Lower leg skin (tissue), 4 donors: ENCODE data around the gene KCNH3. TPM values are rescaled to one million over a fixed set of nuclear protein-coding genes. Genes with fewer than 3 reads are reported as not detected.

Experiments used
- DNase-seq, 2 donors: peaks; one replicate each; pipeline ENCODE4 v3.0.0-alpha.2; 2019; ENCODE audit warnings: low spot score in 2 of 2
- H3K4me3 ChIP-seq: fragments of 200-600 bp; sonication (generic); 2 replicates; pipeline ENCODE4 v1.5.1; 2017; ENCODE audit warnings: mild to moderate bottlenecking, low read depth; ENCODE audit not compliant: poor library complexity, severe bottlenecking
- CTCF ChIP-seq, 3 donors: fragments of 450-650 bp; IDR thresholded peaks; one replicate each; pipeline ENCODE4 v1.5.1; 2016; ENCODE audit warnings: antibody characterized with exemption in 3 of 3, mild to moderate bottlenecking in 3 of 3, moderate library complexity in 2 of 3
- POLR2A ChIP-seq, 2 donors: fragments of 450-650 bp; IDR thresholded peaks; one replicate each; pipeline ENCODE4 v1.6.1; 2016 to 2017; ENCODE audit warnings: antibody characterized with exemption in 2 of 2, mild to moderate bottlenecking in 1 of 2, moderate library complexity in 1 of 2
- WGBS, 2 donors: methylation state at CpG; one replicate each; pipeline ENCODE4 v1.1.5; 2018; 5-methylcytosine and 5-hydroxymethylcytosine counted together
- intact Hi-C: fragments of 100-400 bp; cut with DNase I; formaldehyde crosslinking; loops from one replicate; pipeline ENCODE4 v1.15.0; 2023; ENCODE audit warnings: low total_unique reads
- total RNA-seq, 4 donors: library from RNA; depleted of rRNA; stranded (reverse); fragments of >200 nt; gene quantifications; one replicate each; pipeline ENCODE4 v1.1.0, GENCODE V29; 2016

The KCNH3 gene
- total RNA-seq: 1 to 10 TPM in 1 of 4 donors, under 1 TPM in 1, not detected in 2; 0.17 to 1.1 TPM

GRCh38 chr12:49538510-49539403 is at the start of gene KCNH3:
Gene KCNH3, plus strand, starts transcription at chr12:49539030. Its CDS starts 387 bp downstream, at chr12:49539417.
- TF ChIP-seq POLR2A (IDR thresholded peaks at IDR 0.05): no peak
- no peak for TF ChIP-seq CTCF (IDR thresholded peaks at IDR 0.05)
- 0% methylated on average over 14 to 49 of the region's 107 CpGs for WGBS, 2 donors
- peak; percentile 77 to 96 for DNase-seq

GRCh38 chr12:49489154-49489553 is 49.7 kb upstream of the KCNH3 start:
- no peak overlapping the region for H3K4me3 ChIP-seq
- intact Hi-C loops: no loop called here
- no peak for TF ChIP-seq CTCF (IDR thresholded peaks at IDR 0.05)
- no peak for TF ChIP-seq POLR2A (IDR thresholded peaks at IDR 0.05)
- WGBS, 2 donors: 93 to 96% methylated on average over 3 of the region's 3 CpGs
- DNase-seq: no peak

More at GRCh38 chr12:49538510-49539403, at the start of gene KCNH3:
- peak within 1 kb of the TSS; percentile 22 for H3K4me3 ChIP-seq
- intact Hi-C loops: no loop called here

GRCh38 chr12:49489720-49490119 is 49.1 kb upstream of the KCNH3 start:
- TF ChIP-seq POLR2A (IDR thresholded peaks at IDR 0.05): no peak
- no peak for TF ChIP-seq CTCF (IDR thresholded peaks at IDR 0.05)
- intact Hi-C loops: no loop called here
- WGBS, 2 donors: 84 to 87% methylated on average over 4 of the region's 4 CpGs
- no peak overlapping the region for H3K4me3 ChIP-seq
- no peak for DNase-seq

GRCh38 chr12:49491823-49492222 is 47.0 kb upstream of the KCNH3 start:
- DNase-seq: no peak
- H3K4me3 ChIP-seq: no peak overlapping the region
- TF ChIP-seq CTCF (IDR thresholded peaks at IDR 0.05): no peak
- TF ChIP-seq POLR2A (IDR thresholded peaks at IDR 0.05): no peak
- intact Hi-C loops: no loop called here
- 53 to 55% methylated on average over 1 of the region's 1 CpG for WGBS, 2 donors

- DNase-seq: no peak
- intact Hi-C loops: no loop called here
- TF ChIP-seq CTCF (IDR thresholded peaks at IDR 0.05) (no peak), POLR2A (IDR thresholded peaks at IDR 0.05) (no peak)
- H3K4me3 ChIP-seq: no peak overlapping the region
- 97% methylated on average over 2 of the region's 2 CpGs for WGBS, 2 donors
Measured at GRCh38 chr12:49493900-49494299, 44.9 kb upstream of the KCNH3 start.
